Right forelimb (tissue), 1 donor: ENCODE results near the gene PKP1.

Source experiments
- DNase-seq: peaks from one replicate; pipeline ENCODE4 v3.0.0-alpha.2; 2018

The PKP1 gene

GRCh38 chr1:201310986-201311355, 27.7 kb downstream of the PKP1 start:
- peak; percentile 60 for DNase-seq

DNA sequence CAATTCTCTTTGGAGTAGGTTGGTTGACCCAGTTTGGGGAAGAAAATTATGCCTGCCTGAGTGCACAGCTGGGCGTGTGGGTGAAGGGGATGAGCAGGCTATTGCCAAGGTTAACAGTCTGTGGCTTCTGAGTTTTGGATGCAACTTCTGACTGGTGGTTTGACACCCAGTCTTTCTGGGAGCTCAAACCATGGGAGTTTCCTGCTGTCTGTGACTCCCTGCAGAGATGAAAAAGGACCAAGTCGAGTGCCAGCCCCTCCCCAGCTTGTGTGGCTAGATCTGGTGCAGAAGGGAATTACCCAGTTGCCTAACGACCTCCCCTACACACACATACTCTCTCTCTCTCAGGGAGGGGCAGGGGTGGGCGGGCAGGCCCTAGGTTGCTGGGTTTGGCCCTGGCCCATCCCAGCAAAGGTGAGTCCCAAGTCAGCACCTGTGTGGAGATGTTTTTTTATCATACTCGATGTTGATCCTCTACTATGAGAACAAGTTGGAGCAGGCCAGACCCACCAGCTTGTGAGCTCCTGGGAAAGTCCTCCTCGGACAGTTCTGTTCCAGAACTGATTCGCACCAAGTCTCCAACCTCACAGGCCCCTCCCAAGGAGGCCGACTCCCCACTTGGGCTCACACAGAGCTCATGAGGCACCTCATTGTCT, 28.2 kb downstream of the PKP1 start:
- DNase-seq: no peak

GRCh38 chr1:201312298-201312697, 29.0 kb downstream of the PKP1 start:
- DNase-seq: no peak

- no peak for DNase-seq
Observed at GRCh38 chr1:201313086-201313485, 29.8 kb downstream of the PKP1 start.

GRCh38 chr1:201316556-201316955, 33.2 kb downstream of the PKP1 start:
- no peak for DNase-seq

DNA sequence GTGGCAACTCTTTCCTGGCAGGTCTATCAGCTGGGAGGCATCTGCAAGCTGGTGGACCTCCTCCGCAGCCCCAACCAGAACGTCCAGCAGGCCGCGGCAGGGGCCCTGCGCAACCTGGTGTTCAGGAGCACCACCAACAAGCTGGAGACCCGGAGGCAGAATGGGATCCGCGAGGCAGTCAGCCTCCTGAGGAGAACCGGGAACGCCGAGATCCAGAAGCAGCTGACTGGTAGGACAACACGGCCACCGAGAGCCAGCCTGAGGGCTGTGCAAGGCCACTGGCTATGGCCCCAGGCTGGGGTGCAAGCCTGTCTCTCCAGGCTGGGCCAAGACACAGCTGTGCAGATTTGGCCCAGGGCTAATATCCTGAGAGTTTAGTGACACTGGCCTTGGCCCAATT, 34.2 kb downstream of the PKP1 start:
- no peak for DNase-seq

GRCh38 chr1:201318504-201319340, 35.4 kb downstream of the PKP1 start:
- DNase-seq: no peak

DNA sequence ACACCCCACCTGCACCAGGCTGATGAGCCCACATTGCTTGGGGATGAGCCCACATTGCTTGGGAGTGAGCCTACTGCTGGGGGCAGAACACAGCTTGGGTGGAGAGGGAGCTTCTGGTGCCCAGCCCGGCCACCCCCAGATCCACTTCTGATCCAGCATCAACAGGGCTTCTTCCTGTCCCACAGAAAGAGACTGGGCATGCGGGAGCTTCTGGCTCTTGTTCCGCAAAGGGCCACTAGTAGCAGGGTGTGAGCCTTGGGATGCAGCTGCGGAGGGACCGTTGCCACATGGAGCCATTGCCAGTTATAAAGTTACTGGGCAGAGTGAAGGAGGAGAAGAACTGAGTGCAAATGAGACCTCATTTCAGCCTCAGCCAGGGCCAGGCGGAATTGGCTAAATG, 36.3 kb downstream of the PKP1 start:
- DNase-seq: no peak

GRCh38 chr1:201320168-201320788, 37.0 kb downstream of the PKP1 start:
- DNase-seq: no peak

DNA sequence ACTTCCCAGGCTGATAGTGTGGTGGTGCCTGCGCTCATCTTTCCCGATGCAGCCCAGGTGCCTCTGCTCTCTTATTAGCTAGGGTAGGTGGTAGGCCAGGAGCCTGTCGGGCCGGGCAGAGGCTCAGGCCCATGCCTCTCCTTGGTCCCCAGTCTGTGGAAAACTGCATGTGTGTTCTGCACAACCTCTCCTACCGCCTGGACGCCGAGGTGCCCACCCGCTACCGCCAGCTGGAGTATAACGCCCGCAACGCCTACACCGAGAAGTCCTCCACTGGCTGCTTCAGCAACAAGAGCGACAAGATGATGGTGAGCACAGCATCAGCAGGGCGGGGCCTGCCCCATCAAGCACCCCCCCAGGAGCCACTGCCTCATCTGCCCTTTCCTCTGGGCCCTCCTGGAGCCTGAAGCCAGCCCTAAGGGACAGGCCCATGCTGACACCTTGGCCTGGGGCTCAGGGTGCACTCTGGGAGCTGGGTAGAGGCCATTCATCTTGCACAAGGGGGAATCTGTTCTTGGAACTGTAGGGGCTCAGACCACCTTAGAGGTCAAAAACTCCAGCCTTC, 38.6 kb downstream of the PKP1 start:
- DNase-seq: no peak

DNA sequence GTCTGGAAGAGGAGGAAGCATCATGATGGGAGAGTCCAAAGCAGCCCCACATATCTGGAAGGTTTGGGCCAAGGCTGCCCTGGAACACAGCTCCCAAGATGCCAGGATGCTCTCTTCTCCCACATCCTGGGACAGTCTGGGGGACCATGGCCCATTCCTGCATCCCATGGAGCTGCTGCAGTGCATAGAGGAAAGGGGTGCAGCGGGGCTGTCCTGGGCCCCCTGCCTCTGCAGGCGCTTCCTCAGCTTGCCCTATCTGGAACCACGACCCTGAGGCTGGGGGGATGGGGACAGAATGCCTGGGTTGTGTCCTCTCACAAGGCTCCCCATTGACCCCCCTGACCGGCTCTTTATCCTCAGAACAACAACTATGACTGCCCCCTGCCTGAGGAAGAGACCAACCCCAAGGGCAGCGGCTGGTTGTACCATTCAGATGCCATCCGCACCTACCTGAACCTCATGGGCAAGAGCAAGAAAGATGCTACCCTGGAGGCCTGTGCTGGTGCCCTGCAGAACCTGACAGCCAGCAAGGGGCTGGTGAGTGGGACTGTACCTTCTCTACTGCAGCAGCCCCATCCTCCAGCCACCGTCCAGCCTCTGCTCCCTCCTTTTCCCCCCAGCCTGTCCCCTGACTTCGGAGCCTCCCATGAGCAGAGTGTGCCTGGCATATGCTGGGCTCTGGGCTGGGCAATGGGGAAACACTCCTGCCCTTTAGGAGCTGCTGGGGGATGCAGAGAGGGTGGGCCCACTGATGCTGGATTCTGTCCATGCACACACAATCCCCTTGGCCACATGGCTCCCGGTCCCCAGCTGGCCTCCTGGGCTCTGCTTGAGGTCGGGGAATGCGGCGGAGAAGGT, 39.6 kb downstream of the PKP1 start:
- no peak for DNase-seq

DNA sequence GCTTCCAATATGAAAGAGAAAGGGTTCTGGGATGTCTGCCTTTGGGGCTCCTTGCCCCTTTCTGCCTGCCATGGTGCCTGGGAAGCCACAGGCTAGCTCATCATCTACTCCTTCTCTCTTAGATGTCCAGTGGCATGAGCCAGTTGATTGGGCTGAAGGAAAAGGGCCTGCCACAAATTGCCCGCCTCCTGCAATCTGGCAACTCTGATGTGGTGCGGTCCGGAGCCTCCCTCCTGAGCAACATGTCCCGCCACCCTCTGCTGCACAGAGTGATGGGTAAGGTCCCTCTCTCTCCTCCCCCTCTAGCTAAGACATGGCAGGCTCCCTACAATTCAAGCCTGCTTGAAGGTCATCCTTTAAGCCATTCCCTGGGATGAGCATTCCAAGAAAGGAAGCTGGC, 41.0 kb downstream of the PKP1 start:
- no peak for DNase-seq

- no peak for DNase-seq
Observed at GRCh38 chr1:201324821-201325677, 41.7 kb downstream of the PKP1 start.

DNA sequence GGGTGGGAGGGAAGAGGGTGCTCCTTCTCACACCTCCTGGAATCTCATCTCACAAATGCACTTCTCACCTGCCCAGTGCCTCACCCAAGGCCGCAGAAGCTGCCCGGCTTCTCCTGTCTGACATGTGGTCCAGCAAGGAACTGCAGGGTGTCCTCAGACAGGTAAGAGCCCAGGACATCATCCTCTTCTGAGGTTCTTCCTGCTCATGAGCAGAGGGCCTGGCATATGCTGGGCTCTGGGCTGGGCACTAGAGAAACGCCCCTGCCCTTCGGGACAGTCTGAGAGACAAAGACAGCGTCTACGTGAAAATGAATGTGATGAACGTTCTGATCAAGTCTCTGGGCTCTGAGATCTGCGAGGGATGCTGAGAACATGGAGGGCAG, 42.4 kb downstream of the PKP1 start:
- no peak for DNase-seq

- no peak for DNase-seq
Observed at GRCh38 chr1:201326710-201327109, 43.4 kb downstream of the PKP1 start.

- DNase-seq: no peak
Observed at GRCh38 chr1:201327687-201328240, 44.5 kb downstream of the PKP1 start.

DNA sequence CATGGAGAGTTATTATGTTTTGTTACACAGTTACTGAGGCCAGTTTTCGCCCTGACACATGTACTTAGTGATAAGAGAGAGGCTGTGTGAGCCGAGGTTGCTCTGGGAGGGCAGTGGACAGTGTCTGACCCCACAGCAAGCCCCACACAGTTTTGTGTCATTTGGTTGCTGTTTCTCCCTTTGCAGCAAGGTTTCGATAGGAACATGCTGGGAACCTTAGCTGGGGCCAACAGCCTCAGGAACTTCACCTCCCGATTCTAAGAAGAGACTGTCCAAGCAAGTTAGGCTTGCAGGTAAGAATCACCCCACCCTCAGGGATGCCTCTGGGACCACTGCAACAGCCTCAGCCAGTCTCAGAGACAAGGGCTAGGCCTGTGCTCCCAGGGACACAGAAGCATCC, 45.3 kb downstream of the PKP1 start:
- DNase-seq: no peak

GRCh38 chr1:201329286-201329685, 46.0 kb downstream of the PKP1 start:
- no peak for DNase-seq

- DNase-seq: no peak
Observed at GRCh38 chr1:201329801-201330200, 46.5 kb downstream of the PKP1 start.

DNA sequence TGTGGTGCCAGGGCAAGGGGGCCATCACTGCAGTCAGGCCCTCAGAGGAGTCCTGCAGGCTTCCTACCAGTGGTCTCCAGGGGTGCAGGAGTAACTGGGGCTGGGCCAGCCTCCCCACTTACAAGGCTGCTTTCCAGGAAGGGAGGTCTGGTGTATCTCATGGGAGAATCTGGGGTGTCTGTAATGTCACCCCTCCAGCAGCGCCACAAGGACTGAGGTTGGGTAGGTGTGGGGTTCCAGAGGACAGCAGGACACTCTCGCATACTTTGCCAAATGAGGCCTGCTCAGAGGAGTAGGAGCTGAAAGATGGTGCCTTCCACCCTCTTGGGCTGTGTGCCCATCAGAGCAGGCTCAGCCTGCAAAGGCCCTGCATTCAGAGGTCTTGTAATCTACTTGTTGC, 47.2 kb downstream of the PKP1 start:
- DNase-seq: no peak

DNA sequence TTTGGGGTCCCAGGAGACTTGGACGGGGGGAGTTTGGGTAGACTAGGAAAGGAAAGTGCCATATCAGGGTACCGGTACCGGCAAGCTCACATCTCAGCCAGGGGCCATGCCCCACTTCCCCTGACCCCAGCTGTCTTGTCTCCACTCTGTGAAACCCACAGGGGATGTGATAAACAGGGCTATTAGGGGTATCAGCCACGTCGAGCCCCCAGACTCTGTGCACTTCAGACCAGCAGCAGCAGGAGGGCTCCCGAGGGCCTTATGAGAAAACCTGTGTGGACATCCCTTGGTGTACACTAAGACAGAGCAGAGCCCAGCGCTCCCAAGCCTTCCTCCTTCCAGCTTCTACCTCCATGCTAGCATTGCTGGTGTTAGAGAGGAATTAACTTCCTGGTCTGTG, 47.9 kb downstream of the PKP1 start:
- no peak for DNase-seq

DNA sequence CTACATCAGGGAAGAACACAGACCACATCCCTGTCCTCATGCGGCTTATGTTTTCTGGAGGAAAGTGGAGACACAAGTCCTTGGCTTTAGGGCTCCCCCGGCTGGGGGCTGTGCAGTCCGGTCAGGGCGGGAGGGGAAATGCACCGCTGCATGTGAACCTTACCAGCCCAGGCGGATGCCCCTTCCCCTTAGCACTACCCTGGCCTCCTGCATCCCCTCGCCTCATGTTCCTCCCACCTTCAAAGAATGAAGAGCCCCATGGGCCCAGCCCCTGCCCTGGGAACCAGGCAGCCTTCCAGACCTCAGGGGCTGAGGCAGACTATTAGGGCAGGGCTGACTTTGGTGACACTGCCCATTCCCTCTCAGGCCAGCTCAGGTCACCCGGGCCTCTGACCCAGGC, 48.7 kb downstream of the PKP1 start:
- DNase-seq: no peak
